DND-41 (cell line): ENCODE results near the gene SORT1.

Source experiments
- ATAC-seq: fragments of 200-7000 bp; cut with Tn5 transposase; 3 replicates; pipeline ENCODE4 v1.9.1; 2021; ENCODE audit warnings: low read depth; ENCODE audit not compliant: insufficient read depth
- DNase-seq: peaks from one replicate; pipeline ENCODE4 v3.0.0-alpha.2; 2020
- H2AFZ ChIP-seq: 2 replicates; pipeline ENCODE4 v1.6.0; 2012; ENCODE audit warnings: low read depth, low read length
- H3K27ac ChIP-seq: 2 replicates; pipeline ENCODE4 v1.5.1; 2012; ENCODE audit warnings: low read length, inconsistent platforms
- H3K27me3 ChIP-seq: fragments of 200-600 bp; sonication (generic); 2 replicates; pipeline ENCODE4 v1.6.0; 2012; ENCODE audit warnings: low read length, mild to moderate bottlenecking, inconsistent platforms; ENCODE audit not compliant: insufficient read depth, poor library complexity
- H3K36me3 ChIP-seq: 2 replicates; pipeline ENCODE4 v1.5.1; 2012; ENCODE audit warnings: low read length, inconsistent platforms; ENCODE audit not compliant: insufficient read depth
- H3K4me1 ChIP-seq: 2 replicates; pipeline ENCODE4 v1.5.1; 2012; ENCODE audit warnings: mild to moderate bottlenecking, low read length; ENCODE audit not compliant: insufficient read depth
- H3K4me2 ChIP-seq: 2 replicates; pipeline ENCODE4 v1.6.0; 2012; ENCODE audit warnings: mild to moderate bottlenecking, moderate library complexity, low read length, inconsistent platforms; ENCODE audit not compliant: insufficient read depth
- H3K4me3 ChIP-seq, 2 experiments: fragments of 200-600 bp in 1 of 2; shearing (Covaris generic) in 1 of 2; 2 replicates each; pipeline ENCODE4 v1.5.1; 2012 to 2016; ENCODE audit warnings: inconsistent platforms in 2 of 2, low read length in 2 of 2, mild to moderate bottlenecking in 2 of 2, low read depth in 1 of 2, moderate library complexity in 1 of 2
- H3K79me2 ChIP-seq: 2 replicates; pipeline ENCODE4 v1.6.0; 2012; ENCODE audit warnings: low read length, inconsistent platforms; ENCODE audit not compliant: insufficient read depth
- H3K9ac ChIP-seq: 2 replicates; pipeline ENCODE4 v1.6.0; 2012; ENCODE audit warnings: low read depth, mild to moderate bottlenecking, inconsistent platforms, low read length, moderate library complexity
- H3K9me3 ChIP-seq: 2 replicates; pipeline ENCODE4 v1.5.1; 2012; ENCODE audit warnings: low read length, moderate library complexity, mild to moderate bottlenecking, inconsistent platforms; ENCODE audit not compliant: insufficient read depth, severe bottlenecking
- H4K20me1 ChIP-seq: 2 replicates; pipeline ENCODE4 v1.6.0; 2012; ENCODE audit warnings: low read length; ENCODE audit not compliant: insufficient read depth
- EZH2 ChIP-seq: IDR thresholded peaks from 3 replicates; pipeline ENCODE4 v1.6.1; 2012; ENCODE audit warnings: borderline replicate concordance, low read depth, mild to moderate bottlenecking, moderate library complexity, low read length, inconsistent platforms; ENCODE audit not compliant: severe bottlenecking
- TF ChIP-seq, protein P1 (sequence below): IDR thresholded peaks from 2 replicates; pipeline ENCODE4 v1.5.1; 2012; ENCODE audit warnings: borderline replicate concordance, low read length, moderate library complexity, mild to moderate bottlenecking; ENCODE audit not compliant: poor library complexity, severe bottlenecking; ENCODE audit errors: extremely low read depth

The SORT1 gene

DNA sequence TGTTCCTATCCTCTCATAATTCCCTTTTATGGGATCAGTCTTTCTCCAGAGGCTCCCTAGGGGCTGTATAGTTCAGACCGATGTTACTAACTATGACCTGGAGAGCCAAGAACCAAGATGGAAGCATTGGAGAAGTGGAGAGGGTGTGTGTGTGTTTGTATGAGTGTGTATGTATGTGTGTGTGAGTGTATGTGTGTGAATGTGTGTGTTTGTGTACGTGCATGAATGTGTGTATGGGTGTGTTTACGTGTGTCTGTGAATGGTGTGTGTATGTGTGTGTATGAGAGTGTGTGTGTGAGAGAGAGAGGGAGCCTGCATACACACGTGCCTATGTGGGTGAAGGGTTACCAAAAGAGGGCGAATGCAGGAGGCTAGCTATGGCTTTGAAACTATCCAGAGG, 95.8 kb downstream of the SORT1 start:
- Histone ChIP-seq H3K27me3 (no peaks in the 10 kb centered on the region), H3K79me2 (no peaks in the 10 kb centered on the region), H3K27ac (no peak overlapping the region), H3K36me3 (no peaks in the 10 kb centered on the region), H3K9me3 (no peaks in the 10 kb centered on the region), H3K4me1 (no peaks in the 10 kb centered on the region), H2AFZ (no peak overlapping the region), H3K4me2 (no peak overlapping the region), H3K9ac (no peak overlapping the region), H3K4me3 (no peak overlapping the region), H4K20me1 (no peaks in the 10 kb centered on the region)
- ATAC-seq = no peak
- DNase-seq = no peak
- TF ChIP-seq EZH2 = no peak
- TF ChIP-seq, protein P1, sequence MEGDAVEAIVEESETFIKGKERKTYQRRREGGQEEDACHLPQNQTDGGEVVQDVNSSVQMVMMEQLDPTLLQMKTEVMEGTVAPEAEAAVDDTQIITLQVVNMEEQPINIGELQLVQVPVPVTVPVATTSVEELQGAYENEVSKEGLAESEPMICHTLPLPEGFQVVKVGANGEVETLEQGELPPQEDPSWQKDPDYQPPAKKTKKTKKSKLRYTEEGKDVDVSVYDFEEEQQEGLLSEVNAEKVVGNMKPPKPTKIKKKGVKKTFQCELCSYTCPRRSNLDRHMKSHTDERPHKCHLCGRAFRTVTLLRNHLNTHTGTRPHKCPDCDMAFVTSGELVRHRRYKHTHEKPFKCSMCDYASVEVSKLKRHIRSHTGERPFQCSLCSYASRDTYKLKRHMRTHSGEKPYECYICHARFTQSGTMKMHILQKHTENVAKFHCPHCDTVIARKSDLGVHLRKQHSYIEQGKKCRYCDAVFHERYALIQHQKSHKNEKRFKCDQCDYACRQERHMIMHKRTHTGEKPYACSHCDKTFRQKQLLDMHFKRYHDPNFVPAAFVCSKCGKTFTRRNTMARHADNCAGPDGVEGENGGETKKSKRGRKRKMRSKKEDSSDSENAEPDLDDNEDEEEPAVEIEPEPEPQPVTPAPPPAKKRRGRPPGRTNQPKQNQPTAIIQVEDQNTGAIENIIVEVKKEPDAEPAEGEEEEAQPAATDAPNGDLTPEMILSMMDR = no peak

DNA sequence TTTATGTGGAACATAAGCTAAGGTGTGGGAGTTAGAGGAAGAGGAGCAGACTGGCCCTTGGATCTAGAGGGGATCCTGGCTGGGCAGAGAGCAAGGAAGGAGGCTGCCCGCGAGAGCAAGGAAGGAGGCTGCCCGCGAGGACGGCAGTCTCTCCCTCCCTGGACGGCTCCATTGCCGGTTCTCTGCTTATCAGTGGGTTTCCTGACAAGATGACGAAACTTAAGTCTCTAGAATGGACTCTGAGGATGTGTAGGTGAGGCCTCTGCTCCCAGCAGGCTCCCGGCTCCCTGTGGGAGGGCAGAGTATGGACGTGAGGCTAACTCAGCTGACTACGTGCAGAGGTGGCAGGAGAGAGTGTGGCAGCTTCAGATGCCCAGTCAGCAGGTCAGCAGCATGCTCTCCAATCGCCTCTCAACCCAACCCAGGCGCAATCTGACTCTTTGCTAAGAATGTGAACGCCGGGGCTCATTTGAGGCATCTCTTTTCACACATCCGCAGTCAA, 97.0 kb downstream of the SORT1 start:
- ATAC-seq (no peak), DNase-seq (no peak)
- H2AFZ ChIP-seq = no peak overlapping the region
- no peak overlapping the region for H3K4me3 ChIP-seq
- H3K4me2 ChIP-seq = no peak overlapping the region
- no peaks in the 10 kb centered on the region for H3K4me1 ChIP-seq
- H3K27me3 ChIP-seq = no peaks in the 10 kb centered on the region
- no peaks in the 10 kb centered on the region for H3K36me3 ChIP-seq
- no peaks in the 10 kb centered on the region for H4K20me1 ChIP-seq
- H3K79me2 ChIP-seq = no peaks in the 10 kb centered on the region
- no peak overlapping the region for H3K9ac ChIP-seq
- H3K9me3 ChIP-seq = no peaks in the 10 kb centered on the region
- TF ChIP-seq EZH2 = no peak
- TF ChIP-seq, protein P1 = no peak
- H3K27ac ChIP-seq = no peak overlapping the region

DNA sequence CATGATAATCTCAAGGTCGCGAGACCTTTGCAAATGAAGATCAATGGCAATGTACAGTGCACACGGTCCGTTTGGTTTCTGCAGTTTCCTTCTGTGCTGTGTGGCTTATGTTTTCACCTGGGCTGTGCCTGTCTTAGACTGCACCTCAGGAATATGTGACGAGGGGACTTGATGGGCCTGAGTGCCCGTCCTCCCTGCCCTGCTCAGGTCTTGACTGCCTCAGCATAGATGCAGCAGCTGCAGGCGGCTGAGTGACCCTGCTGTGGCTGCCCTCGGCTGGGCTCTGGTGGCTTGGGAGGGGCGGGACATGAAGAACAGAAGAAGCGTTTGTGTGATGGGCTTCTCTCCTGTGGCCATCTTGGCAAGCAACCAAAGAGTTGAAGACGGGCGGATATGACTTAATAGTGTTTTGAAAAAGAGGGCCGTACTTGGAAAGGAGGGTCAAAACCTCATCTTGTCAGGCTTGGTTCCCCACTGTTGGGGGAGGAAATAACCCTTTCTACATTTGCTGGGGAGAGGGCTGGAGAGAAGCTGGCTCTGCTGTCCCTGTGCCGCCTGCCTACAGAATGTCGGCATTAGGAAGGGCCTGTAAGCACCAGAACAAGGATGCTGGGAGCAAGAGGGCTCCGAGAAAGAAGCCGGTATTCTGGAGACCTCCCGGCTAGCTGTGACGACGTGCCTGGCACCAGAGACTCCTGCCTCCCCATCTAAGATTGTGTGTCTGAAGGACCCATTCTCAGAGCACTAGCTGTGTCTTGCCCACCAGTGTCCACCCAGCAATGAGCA, 98.0 kb downstream of the SORT1 start:
- H3K27ac ChIP-seq = no peak overlapping the region
- no peak overlapping the region for H3K4me3 ChIP-seq
- no peaks in the 10 kb centered on the region for H3K27me3 ChIP-seq
- H3K36me3 ChIP-seq = no peaks in the 10 kb centered on the region
- no peaks in the 10 kb centered on the region for H3K9me3 ChIP-seq
- H2AFZ ChIP-seq = no peak overlapping the region
- no peak for DNase-seq
- no peaks in the 10 kb centered on the region for H3K79me2 ChIP-seq
- H4K20me1 ChIP-seq = no peaks in the 10 kb centered on the region
- TF ChIP-seq, protein P1 = no peak
- no peak for TF ChIP-seq EZH2
- ATAC-seq = no peak
- no peaks in the 10 kb centered on the region for H3K4me1 ChIP-seq
- no peak overlapping the region for H3K4me2 ChIP-seq
- H3K9ac ChIP-seq = no peak overlapping the region
